ENCODE data around the gene TMEM218.
"Not testable (repeated sequence)": the region's sequence is repeated elsewhere in the genome, so short reads cannot be mapped to it uniquely, and the experiment has no call there.

Gene TMEM218

DNA sequence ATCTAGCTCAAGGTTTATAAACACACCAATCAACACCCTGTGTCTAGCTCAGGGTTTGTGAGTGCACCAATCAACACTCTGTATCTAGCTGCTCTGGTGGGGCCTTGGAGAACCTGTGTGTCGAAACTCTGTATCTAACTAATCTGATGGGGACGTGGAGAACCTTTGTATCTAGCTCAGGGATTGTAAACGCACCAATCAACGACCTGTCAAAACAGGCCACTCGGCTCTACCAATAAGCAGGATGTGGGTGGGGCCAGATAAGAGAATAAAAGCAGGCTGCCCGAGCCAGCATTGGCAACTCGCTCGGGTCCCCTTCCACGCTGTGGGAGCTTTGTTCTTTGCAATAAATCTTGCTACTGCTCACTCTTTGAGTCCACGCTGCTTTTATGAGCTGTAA lies 21.3 kb downstream of the TMEM218 start:
- DNase-seq (ENCODE audit: low read depth in 2 of 2), result not testable (repeated sequence)

DNA sequence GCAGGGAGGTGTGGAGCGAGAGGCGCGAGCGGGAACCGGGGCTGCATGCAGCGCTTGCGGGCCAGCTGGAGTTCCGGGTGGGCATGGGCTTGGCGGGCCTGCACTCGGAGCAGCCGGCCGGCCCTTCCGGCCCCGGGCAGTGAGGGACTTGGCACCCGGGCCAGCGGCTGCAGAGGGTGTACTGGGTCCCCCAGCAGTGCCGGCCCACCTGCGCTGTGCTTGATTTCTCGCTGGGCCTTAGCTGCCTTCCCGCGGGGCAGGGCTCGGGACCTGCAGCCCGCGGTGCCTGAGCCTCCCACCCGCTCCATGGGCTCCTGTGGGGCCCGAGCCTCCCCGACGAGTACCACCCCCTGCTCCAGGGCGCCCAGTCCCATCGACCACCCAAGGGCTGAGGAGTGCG lies 21.9 kb downstream of the TMEM218 start:
- DNase-seq (ENCODE audit: low read depth in 2 of 2), result not testable (repeated sequence)

DNA sequence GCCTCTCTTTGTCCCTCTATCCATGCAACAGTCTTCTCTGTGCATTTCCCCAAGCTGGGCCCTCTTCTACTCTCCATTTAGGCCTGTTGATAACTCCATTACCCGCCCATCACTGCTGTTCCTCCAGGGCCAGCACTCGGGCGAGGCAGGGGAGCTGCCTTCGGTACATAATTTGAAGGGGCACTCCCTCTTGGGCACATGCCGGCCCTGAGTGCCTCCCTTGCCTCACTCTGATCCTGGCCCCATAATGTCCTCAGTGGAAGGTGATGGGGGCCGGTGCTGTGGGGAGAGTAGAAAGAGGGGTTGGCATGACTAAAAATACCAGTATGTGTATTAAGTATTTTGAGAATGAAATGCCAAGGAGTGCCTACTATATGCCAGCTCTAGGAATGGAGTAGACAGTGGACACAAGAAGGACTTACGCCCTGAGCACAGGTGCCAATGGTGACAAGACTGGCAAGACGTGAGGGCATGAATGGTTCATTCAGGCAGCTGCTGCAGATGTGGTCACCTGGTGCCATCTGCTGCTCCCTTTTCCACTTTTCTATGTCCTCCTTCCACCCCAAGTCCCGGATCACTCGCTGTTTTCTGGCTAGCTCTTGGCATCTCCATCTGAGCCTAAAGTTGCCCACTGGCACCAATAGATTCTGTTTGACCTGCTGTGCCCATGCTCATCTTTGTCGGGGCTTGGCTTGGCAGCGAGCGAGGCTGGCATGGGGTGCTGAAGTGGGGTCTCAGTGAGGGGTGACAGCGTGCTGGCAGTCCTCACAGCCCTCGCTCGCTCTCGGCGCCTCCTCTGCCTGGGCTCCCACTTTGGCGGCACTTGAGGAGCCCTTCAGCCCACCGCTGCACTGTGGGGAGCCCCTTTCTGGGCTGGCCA lies 22.6 kb downstream of the TMEM218 start:
- DNase-seq (ENCODE audit: low read depth in 2 of 2), result no peak

DNA sequence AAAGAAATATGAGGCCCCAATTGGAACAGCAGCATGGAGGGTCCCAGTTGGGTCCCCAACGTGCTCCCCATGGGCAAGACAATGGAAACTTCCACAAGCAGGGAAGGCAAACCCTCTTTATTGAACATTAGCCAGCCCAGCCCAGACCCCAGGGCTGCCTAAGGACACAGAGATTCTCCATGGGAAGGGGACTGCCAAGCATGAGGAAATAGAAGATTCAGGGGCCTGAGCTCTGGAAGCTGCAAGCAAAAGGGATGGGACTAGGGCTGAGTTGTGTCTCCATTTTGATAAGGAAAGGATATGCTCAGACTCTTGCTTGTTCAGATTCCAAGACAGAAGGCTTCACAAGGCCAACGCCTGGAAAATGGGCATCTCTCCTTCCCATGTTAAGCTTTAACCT lies 23.3 kb downstream of the TMEM218 start:
- no peak for DNase-seq (ENCODE audit: low read depth in 2 of 2)

DNA sequence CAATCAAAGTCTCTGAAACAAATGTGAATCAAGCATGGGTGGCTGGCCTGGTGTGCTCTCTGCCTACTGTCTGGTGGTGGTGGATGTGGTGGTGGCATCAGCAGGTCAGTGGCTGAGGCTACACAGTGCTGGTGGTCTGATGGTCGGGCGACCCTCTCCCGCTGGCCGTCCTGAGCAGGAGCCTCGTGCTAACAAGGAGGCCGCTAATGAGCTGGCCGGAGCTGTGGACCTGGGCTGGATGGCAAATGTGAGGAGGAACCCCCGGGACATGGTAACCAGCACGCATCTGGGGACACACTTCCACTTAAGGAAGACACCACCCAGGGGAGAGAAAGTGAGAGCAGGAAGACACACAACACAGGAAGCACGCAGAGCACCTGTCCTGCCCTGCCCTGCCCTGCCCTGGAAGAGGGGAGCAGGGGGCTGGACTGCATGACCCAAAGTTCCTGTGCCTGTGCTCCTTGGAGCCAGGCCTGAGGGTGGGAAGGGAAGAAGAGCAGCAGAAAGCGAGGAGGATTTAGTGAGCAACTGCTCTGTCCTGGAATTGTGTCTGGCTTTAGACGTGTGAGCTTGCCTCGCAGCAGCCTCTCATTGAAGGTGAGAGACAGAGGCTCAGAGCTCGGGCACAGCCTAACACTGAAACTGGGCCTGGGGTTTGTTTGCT lies 24.7 kb downstream of the TMEM218 start:
- DNase-seq (ENCODE audit: low read depth in 2 of 2), result no peak

DNA sequence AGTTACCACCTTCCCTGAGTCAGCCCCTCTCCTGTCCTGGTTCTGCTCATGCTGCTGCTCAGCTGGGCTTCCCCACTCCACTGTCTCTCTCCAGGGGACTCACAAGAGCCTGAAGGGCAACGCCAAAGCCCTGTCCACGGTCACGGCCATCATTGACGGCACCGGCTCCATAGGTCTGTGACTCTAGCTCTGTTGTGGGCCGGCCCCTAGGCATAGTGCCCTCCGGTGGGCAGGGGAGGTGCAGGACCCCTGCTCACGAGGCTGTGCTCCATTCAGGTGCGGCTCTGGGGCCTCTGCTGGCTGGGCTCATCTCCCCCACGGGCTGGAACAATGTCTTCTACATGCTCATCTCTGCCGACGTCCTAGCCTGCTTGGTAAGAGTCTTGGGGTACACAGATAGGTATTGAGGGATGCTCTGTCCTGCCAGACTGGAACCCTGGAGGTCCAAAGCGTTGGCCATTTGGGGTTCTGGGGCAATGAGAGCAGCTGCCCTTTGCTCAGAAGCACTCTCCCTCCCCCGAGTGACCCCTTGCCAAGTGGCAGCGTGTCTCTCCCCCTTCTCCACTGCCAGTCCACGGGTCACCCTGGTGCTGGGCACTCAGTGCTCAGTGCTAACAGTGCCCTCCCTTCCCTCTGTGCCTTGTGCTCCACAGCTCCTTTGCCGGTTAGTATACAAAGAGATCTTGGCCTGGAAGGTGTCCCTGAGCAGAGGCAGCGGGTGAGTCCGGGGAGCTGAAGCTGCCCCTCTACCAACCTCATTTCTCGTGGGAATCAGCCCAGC lies 25.9 kb downstream of the TMEM218 start:
- no peak for DNase-seq (ENCODE audit: low read depth in 2 of 2)

DNA sequence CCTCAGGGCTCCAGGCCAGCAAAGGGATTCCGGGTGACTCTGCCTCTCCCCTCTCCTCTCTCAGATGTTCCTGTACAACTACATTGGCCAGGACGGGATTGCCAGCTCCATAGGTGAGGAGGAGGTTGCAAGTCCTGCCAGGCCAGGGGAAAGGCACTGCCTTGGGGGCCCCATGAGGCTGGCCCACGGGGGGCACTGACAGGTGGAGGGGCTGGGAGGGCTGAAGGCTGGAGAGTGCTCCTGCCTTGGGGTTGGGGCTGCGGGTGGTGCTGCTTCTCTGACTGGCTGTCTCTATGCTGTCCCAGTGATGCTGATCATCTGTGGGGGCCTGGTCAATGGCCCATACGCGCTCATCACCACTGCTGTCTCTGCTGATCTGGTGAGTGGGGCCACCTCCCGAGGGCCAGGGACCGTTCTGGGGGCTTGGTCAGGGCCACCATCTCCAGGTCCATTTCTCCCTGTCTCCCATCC lies 26.6 kb downstream of the TMEM218 start:
- no peak for DNase-seq (ENCODE audit: low read depth in 2 of 2)

DNA sequence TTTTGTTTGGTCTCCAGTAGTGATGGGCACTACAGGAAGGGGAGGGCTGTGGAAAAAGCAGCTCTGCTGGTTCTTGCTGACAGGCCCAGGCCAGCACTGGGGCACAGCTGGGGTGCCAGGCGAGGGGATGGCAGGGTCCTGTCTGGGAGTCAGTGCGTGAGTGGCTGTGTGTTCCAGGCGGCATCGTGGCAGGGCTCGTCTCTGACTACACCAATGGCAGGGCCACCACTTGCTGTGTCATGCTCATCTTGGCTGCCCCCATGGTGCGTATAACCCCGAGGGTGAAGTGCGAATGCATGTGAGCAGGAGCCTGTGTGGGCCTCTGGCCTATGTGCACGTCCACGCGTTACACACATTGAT lies 27.4 kb downstream of the TMEM218 start:
- DNase-seq (ENCODE audit: low read depth in 2 of 2), result no peak

DNA sequence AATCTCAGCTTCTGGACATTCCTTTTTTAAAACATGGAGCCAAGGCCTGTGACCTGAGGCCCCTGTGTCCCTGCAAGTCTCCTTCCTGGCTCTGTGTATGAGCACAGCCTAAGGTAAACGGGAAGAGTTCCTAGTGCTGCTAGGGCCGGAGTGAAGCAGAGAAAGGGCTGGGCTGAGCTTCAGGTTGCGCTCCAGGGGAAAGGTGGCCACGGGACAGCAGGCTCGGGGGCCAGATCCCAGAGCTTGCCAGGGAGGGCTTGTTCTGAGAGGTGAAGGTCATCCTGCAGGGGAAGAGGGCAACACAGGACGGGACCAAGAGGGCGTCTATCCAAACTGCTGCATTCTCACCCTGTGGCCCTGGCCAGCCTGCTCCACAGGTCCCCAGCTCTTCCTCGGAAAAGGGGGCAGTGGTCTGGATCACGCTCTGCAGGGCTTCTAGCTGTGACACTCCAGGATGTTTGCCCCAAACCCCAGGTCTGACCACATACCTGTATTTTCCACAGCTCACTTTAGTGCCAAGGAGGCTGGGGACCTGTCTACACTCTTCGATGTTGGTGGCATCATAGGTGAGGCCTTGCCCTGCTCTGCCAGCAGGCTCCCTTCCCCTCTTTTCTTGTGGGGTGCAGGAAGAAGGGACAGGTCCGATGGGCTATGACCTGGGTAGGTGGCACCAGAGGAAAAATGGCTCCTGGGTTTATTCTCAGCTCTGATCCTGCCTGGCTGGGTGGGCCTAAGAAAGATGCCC lies 27.9 kb downstream of the TMEM218 start:
- DNase-seq (ENCODE audit: low read depth in 2 of 2), result no peak

DNA sequence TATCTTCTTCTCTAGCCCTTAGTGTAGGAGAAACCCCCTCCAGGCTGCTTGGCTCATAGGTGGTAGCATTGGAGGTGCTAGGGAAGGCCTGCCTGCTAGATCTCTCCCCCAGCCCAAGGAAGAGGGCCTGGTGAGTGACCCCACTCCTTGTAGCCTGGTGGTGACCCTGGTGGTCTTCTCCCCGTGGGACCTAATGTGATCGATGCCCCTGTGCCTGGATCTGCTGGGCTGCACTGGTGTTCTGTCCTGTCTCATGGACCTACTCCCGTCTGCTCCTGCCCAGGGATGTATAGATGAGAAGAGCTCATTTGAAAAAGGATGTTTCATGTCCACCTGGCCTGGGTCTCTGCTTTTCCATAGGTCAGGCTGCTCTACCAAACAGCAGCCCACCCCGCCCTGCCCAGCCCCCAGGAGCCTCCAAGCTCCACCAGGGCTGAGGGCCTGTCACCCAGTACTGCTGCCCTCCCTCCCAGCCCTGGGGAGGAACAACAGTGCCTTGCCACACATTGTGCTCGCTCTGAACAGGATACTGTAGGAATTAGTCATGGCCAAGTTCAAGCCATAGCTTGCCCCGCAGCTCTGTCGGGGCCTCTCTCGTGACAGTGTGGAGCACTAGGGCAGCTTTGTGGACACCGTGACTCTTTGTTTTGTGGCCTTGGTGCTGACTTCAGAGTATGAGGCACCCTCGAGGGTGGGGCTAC lies 28.7 kb downstream of the TMEM218 start:
- DNase-seq (ENCODE audit: low read depth in 2 of 2), result no peak

DNA sequence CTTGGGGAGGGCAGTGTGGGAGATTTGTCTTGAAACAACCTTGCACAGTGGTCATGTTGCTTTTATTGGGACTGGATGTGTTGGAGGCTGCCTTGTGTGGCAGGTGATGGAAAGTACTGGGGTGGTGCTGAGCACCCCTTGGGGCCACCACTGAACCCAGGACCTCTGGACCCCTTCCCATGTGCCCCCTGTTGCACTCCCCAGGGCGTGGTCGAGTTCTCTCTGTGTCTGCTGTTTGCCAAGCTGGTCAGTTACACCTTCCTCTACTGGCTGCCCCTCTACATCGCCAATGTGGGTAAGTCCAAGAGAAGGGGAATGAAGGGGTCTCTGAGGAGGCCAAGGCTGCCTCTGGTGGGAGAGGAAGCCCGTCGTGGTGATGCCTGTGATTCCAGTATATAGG lies 29.4 kb downstream of the TMEM218 start:
- no peak for DNase-seq (ENCODE audit: low read depth in 2 of 2)

DNA sequence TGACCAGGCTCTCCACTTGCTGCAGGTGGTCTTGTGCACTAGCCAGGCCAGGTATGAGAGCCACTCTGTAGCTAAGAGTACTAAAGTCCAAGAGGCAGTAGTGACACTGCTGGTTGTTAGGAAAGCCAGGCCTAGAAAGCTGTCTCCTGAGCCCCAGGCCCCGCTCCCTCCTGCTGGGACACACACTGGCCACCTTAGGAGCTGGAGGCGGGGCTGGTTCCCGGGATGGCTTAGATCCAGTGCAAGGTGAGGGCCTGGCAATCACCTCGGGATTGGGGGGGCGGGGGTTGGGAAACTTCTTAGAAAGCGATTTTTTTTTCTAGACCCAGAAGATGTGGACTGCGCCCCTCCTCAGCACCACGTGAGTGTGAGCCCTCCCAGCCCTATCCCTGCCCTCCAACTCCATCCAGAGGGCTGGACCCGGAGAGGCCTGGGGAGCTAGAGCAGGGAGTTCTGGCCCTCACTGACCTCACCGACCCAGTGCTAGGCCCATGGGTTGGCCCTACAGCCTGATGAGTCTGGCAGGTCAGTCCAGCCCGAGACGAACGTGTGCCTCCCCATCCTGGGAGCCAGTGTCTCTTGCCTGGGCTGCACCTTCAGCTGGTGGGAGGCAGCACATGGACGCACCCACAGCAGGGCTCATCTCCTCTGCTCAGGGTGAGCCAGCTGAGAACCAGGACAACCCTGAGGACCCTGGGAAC lies 30.2 kb downstream of the TMEM218 start:
- DNase-seq (ENCODE audit: low read depth in 2 of 2), result no peak

DNA sequence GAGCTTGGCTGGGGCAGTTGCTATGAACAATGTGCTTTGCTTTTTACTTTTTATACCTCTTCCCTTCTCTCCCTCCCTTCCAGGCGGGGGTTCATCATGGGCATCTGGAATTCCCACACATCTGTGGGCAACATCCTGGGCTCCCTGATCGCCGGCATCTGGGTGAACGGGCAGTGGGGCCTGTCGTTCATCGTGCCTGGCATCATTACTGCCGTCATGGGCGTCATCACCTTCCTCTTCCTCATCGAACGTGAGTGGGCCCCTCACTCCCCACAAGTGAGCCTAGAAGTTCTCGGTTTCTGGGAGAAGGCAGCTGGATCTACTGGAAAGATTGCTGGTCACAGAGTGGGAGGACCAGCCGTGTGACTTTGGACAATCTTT lies 30.9 kb downstream of the TMEM218 start:
- DNase-seq (ENCODE audit: low read depth in 2 of 2), result no peak

DNA sequence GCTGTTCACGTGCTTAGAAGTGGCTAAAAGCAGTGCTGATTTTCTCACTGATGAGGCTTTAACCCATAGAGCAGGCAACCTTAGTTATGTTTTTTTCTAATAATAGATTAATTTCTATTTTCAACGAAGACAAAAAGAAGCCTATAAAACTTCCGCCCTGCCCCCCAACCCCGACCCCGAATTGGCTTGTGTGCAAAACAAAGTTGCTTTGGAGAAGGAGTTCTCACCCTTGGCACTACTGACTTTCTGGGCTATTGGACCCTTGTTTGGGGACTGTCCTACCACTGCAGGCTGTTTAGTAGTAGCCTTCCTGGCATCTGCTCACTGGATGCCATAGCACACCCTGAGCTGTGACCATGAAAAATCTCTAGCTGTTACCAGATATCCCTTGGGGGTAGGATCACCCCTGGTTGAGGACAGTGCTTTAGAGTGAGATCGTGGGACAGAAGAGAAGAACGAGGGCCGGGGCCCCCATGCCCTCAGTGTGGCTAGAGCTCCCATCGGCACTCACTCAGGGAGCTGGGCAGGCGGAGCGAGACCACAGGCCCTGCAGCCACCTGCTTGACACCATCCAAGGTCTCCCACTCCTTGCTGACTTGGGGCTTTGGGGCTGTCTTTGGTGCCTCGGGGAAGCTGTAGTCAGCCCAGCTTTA lies 31.4 kb downstream of the TMEM218 start:
- no peak for DNase-seq (ENCODE audit: low read depth in 2 of 2)

DNA sequence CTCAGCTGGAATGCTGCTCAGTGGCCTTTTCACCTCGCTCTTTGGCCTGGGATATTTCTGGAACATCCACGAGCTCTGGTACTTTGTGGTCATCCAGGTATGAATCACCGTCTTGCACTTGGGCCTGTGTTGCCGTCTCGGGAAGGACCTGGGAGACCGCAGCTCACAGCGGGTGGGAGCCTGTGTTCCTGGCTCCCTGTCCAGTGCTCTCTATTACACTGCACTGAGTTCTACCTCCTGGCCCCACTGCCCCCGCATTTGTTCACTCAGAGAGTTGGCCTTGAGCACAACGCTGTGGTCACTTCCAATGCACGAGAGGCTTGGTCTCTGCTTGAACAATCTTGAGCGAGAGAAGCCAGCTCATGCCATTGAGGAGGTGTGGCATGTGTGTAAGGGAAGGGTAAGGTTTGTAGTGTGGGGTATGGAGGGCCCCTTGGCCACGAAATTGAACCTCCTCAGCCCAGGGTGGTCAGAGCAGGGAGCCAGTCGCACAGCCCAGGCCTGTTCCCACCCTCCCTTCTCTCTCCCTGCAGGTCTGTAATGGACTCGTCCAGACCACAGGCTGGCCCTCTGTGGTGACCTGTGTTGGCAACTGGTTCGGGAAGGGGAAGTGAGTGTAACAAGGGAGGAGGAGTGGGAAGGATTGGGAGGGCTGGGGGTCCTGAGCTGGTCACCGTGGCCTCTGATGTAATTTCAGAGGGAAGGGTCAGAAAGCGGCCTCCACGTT lies 32.1 kb downstream of the TMEM218 start:
- DNase-seq (ENCODE audit: low read depth in 2 of 2), result no peak

DNA sequence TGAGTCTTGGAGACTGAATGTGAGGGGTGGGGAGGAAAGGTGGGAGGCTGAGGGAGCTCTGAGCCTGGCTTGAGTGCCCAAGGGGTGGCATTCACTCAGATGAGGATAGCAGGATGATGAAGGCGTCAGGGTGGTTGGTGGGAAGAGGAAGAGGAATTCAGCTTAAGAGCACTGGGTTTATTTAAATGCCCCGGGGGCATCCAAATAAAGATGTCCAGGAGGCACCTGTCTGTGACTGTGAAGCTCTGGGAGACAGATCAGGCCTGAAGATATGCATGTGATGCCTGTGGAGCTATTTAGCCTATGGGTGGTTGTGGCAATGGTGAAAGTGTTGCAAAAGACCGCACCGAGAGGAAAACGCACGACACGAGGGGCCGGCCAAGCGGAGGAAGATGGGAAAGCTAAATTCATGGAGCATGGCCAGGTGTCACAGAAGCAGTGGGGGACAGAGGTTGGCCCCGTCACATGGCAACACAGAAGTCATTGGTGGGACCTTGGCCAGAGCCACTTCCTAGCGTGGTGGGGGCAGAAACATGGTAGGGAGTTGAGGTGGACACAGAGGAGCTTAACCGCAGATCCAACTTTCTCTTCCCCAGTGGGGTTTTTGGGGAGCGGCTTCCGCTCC lies 32.8 kb downstream of the TMEM218 start:
- no peak for DNase-seq (ENCODE audit: low read depth in 2 of 2)

DNA sequence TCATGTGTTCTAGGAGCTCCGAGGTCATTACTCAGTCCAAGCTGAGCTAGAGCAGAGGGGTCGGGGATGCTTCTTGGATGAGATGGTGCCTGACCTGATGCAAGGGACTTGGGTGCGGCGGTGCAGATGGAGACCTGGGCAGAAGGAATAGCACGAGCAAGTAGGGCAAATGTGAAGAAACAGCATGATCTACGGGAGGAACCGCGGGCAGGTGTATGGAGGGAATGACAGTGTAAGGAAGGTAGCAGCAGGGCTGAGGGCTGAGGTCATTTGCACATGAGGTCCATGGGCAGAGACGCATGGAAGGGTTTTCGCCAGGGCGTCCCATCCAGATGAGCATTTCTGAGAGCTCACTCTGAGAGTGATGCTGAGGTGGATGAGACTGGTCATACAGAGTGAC lies 33.4 kb downstream of the TMEM218 start:
- no peak for DNase-seq (ENCODE audit: low read depth in 2 of 2)

DNA sequence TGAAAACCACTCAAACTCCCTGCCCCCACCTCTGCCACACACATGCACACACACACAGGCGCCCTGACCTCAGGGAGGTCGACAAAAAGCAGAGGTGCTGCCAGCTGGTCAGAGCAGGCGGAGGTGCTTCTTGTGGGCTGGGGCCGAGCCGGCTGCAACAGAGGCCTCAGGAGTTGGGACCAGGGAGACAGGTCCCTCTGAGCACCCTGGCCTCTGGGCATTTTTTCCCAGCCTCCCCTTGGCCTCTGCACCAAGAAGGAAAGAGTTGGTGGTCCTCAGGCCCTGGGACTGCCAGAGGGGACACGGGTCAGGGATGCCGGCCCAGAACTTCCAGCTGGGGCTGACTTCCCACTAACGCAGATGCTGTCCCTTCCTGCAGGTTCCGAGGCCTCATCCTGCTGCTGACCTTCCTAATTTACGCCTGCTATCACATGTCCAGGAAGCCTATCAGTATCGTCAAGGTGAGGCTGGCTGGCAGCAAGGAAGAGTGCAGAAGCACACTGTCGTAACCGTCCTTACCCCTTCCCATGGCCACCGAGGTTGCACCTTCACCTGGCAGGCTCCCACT lies 35.0 kb downstream of the TMEM218 start:
- DNase-seq (ENCODE audit: low read depth in 2 of 2), result no peak

DNA sequence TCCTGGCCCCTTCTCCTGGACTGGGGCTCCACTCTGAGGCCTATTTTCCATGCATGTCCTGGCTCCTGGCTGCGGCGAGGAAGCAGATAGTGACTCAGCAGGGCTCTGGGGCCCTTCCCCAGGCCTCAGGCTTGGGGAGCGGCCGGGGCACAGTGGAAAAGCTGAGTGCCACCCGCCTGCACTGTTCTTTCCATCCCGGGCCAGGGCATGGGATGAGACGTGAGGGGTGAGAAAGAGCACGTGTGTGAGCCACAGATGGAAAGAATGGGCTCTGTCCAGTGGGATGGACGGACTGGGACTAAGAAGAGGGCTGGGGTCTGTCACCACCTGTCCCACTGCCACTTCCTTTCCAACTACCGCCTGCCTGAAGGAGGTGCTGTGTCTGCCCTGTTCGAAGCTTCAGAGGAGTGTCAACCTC lies 35.5 kb downstream of the TMEM218 start:
- DNase-seq (ENCODE audit: low read depth in 2 of 2), result no peak

Measured in fibroblast of skin of left quadriceps (primary cell).